Breast epithelium (tissue), 3 donors: Measurements from ENCODE around the gene DBH.

Experiments
- CTCF ChIP-seq, 3 donors: fragments of 450-650 bp; IDR thresholded peaks; one replicate each; pipeline ENCODE4 v1.5.1; 2016 to 2017; ENCODE audit warnings: antibody characterized with exemption in 3 of 3, mild to moderate bottlenecking in 3 of 3, moderate library complexity in 3 of 3
- POLR2AphosphoS5 ChIP-seq, 3 donors: sonication (generic); formaldehyde crosslinking; IDR thresholded peaks; one replicate each; pipeline ENCODE4 v1.6.1; 2017; ENCODE audit warnings: antibody characterized with exemption in 3 of 3

- TF ChIP-seq POLR2AphosphoS5 (IDR thresholded peaks at IDR 0.05), result no peak
- no peak for TF ChIP-seq CTCF (IDR thresholded peaks at IDR 0.05)
Observed at GRCh38 chr9:133612816-133613215, 23.3 kb upstream of the DBH start.
